Smooth muscle cell (in vitro differentiated cells): ENCODE measurements around the gene RAD51AP1. TPM values are rescaled to one million over a fixed set of nuclear protein-coding genes. Genes with fewer than 3 reads are reported as not detected.
"Not testable (repeated sequence)": the region's sequence is repeated elsewhere in the genome, so short reads cannot be mapped to it uniquely, and the experiment has no call there.

Experiments used
- DNase-seq: peaks from one replicate; lab custom pipeline; 2025; ENCODE audit not compliant: unreplicated experiment; lab: John Stamatoyannopoulos, UW
- H2AFZ ChIP-seq: fragments of 200-600 bp; sonication (generic); 2 replicates; pipeline ENCODE4 v1.6.0; 2016; ENCODE audit warnings: antibody characterized with exemption, low read depth, mild to moderate bottlenecking
- H3F3A ChIP-seq: fragments of 200-600 bp; sonication (generic); 2 replicates; pipeline ENCODE4 v1.6.0; 2017; ENCODE audit warnings: antibody characterized with exemption, low read depth
- H3K27ac ChIP-seq: fragments of 200-600 bp; sonication (generic); 2 replicates; pipeline ENCODE4 v1.5.1; 2016; ENCODE audit warnings: low read depth, mild to moderate bottlenecking
- H3K27me3 ChIP-seq: fragments of 200-600 bp; sonication (generic); 2 replicates; pipeline ENCODE4 v1.6.1; 2016; ENCODE audit warnings: low read depth, mild to moderate bottlenecking
- H3K36me3 ChIP-seq: fragments of 200-600 bp; sonication (generic); 2 replicates; pipeline ENCODE4 v1.5.1; 2016; ENCODE audit warnings: low read depth
- H3K4me1 ChIP-seq: fragments of 200-600 bp; sonication (generic); 2 replicates; pipeline ENCODE4 v1.5.1; 2016; ENCODE audit warnings: low read depth
- H3K4me2 ChIP-seq: fragments of 200-600 bp; sonication (generic); 2 replicates; pipeline ENCODE4 v1.6.0; 2016; ENCODE audit warnings: mild to moderate bottlenecking
- H3K4me3 ChIP-seq: fragments of 200-600 bp; sonication (generic); 2 replicates; pipeline ENCODE4 v1.5.1; 2016; ENCODE audit warnings: mild to moderate bottlenecking
- H3K79me2 ChIP-seq: fragments of 200-600 bp; sonication (generic); 2 replicates; pipeline ENCODE4 v1.6.0; 2016; ENCODE audit warnings: low read depth, mild to moderate bottlenecking
- H3K9ac ChIP-seq: fragments of 200-600 bp; sonication (generic); 2 replicates; pipeline ENCODE4 v1.6.0; 2016; ENCODE audit warnings: low read depth
- H3K9me3 ChIP-seq: fragments of 200-600 bp; sonication (generic); replicated peaks from 2 replicates; pipeline ENCODE4 v1.5.1; 2016; ENCODE audit warnings: low read depth
- H4K20me1 ChIP-seq: fragments of 200-600 bp; sonication (generic); 2 replicates; pipeline ENCODE4 v1.6.0; 2016; ENCODE audit warnings: low read depth
- WGBS: methylation state at CpG from one replicate; pipeline ENCODE4 v1.1.7; 2016; ENCODE audit warnings: low lambda C conversion rate; 5-methylcytosine and 5-hydroxymethylcytosine counted together
- polyA plus RNA-seq: library from polyadenylated mRNA; unstranded; fragments of >200 nt; fragmentation: Nextera tagmentation; extraction: Ambion mirVana; gene quantifications from 2 replicates; pipeline ENCODE4 v1.2.1, GENCODE V29; 2016
- total RNA-seq: library from RNA; depleted of rRNA; stranded (reverse); fragments of >200 nt; gene quantifications from 2 replicates; pipeline ENCODE4 v1.2.3, GENCODE V29; 2014
- TF ChIP-seq, protein P1 (sequence below): fragments of 200-600 bp; sonication (generic); IDR thresholded peaks from 2 replicates; pipeline ENCODE4 v1.5.1; 2017; ENCODE audit warnings: borderline replicate concordance, mild to moderate bottlenecking, antibody characterized with exemption; ENCODE audit not compliant: insufficient read depth, poor library complexity, severe bottlenecking

Gene RAD51AP1
- total and polyA plus RNA-seq, 2 experiments from 2014 or later: 8.7 to 20.7 TPM

- no peaks in the 10 kb centered on the region for H4K20me1 ChIP-seq
- no peaks in the 10 kb centered on the region for H3K27me3 ChIP-seq
- no peak overlapping the region for H2AFZ ChIP-seq
- H3F3A ChIP-seq: no peaks in the 10 kb centered on the region
- no peak overlapping the region for H3K4me3 ChIP-seq
- H3K9me3 ChIP-seq: no peaks in the 10 kb centered on the region
- DNase-seq: no peak
- no peak overlapping the region for H3K9ac ChIP-seq
- WGBS: 98% methylated on average over 3 of the region's 3 CpGs
- peaks cover 3% of the 10 kb centered on the region for H3K36me3 ChIP-seq
- H3K4me2 ChIP-seq: no peak overlapping the region
- H3K4me1 ChIP-seq: no peaks in the 10 kb centered on the region
- peak overlapping the region; percentile 65 for H3K27ac ChIP-seq
- TF ChIP-seq, protein P1, sequence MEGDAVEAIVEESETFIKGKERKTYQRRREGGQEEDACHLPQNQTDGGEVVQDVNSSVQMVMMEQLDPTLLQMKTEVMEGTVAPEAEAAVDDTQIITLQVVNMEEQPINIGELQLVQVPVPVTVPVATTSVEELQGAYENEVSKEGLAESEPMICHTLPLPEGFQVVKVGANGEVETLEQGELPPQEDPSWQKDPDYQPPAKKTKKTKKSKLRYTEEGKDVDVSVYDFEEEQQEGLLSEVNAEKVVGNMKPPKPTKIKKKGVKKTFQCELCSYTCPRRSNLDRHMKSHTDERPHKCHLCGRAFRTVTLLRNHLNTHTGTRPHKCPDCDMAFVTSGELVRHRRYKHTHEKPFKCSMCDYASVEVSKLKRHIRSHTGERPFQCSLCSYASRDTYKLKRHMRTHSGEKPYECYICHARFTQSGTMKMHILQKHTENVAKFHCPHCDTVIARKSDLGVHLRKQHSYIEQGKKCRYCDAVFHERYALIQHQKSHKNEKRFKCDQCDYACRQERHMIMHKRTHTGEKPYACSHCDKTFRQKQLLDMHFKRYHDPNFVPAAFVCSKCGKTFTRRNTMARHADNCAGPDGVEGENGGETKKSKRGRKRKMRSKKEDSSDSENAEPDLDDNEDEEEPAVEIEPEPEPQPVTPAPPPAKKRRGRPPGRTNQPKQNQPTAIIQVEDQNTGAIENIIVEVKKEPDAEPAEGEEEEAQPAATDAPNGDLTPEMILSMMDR: no peak
- H3K79me2 ChIP-seq: no peaks in the 10 kb centered on the region
These were observed 32.3 kb upstream of the RAD51AP1 start for GRCh38 chr12:4506430-4506829.

- Histone ChIP-seq H3K9me3 (no peaks in the 10 kb centered on the region), H3K27ac (no peak overlapping the region), H3K36me3 (peaks cover 3% of the 10 kb centered on the region), H3K9ac (no peak overlapping the region), H3K4me1 (no peaks in the 10 kb centered on the region), H2AFZ (no peak overlapping the region), H3K27me3 (no peaks in the 10 kb centered on the region), H3K4me2 (no peak overlapping the region), H3K79me2 (no peaks in the 10 kb centered on the region), H3F3A (no peaks in the 10 kb centered on the region), H4K20me1 (no peaks in the 10 kb centered on the region), H3K4me3 (no peak overlapping the region)
- WGBS: 72% methylated on average over 5 of the region's 5 CpGs
- TF ChIP-seq, protein P1: no peak
- no peak for DNase-seq
These were observed 31.8 kb upstream of the RAD51AP1 start for GRCh38 chr12:4506870-4507269.

GRCh38 chr12:4508503-4508902 lies 30.2 kb upstream of the RAD51AP1 start:
- DNase-seq, H2AFZ ChIP-seq, H3K4me1 ChIP-seq, H3K9ac ChIP-seq, H3K27ac ChIP-seq, H3K36me3 ChIP-seq, H3K27me3 ChIP-seq, H3K9me3 ChIP-seq, H3K79me2 ChIP-seq, H4K20me1 ChIP-seq, H3F3A ChIP-seq: not testable (repeated sequence)
- 67% methylated on average over 4 of the region's 4 CpGs for WGBS
- peak overlapping the region; percentile 34 for H3K4me3 ChIP-seq
- H3K4me2 ChIP-seq: peak overlapping the region; percentile 70

DNA sequence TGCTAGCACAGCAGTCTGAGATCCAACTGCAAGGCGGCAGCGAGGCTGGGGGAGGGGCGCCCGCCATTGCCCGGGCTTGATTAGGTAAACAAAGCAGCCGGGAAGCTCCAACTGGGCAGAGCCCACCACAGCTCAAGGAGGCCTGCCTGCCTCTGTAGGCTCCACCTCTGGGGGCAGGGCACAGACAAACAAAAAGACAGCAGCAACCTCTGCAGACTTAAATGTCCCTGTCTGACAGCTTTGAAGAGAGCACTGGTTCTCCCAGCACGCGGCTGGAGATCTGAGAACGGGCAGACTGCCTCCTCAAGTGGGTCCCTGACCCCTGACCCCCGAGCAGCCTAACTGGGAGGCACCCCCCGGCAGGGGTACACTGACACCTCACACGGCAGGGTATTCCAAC lies 29.4 kb upstream of the RAD51AP1 start:
- H4K20me1 ChIP-seq, H3K27me3 ChIP-seq, H3K9ac ChIP-seq, H3F3A ChIP-seq, H3K79me2 ChIP-seq, H2AFZ ChIP-seq, H3K4me1 ChIP-seq, H3K36me3 ChIP-seq, H3K27ac ChIP-seq, DNase-seq, H3K9me3 ChIP-seq: not testable (repeated sequence)
- Histone ChIP-seq H3K4me3 (peak overlapping the region; percentile 21), H3K4me2 (peak overlapping the region; percentile 71)
- WGBS: 22% methylated on average over 10 of the region's 12 CpGs

- H2AFZ ChIP-seq: no peak overlapping the region
- no peak overlapping the region for H3K4me3 ChIP-seq
- H3K4me1 ChIP-seq: no peaks in the 10 kb centered on the region
- H3K27ac ChIP-seq: peak overlapping the region; percentile 49
- H3K36me3 ChIP-seq: no peaks in the 10 kb centered on the region
- no peaks in the 10 kb centered on the region for H3K79me2 ChIP-seq
- no peaks in the 10 kb centered on the region for H3F3A ChIP-seq
- no peaks in the 10 kb centered on the region for H4K20me1 ChIP-seq
- DNase-seq: no peak
- H3K27me3 ChIP-seq: no peaks in the 10 kb centered on the region
- 67% methylated on average over 5 of the region's 5 CpGs for WGBS
- no peaks in the 10 kb centered on the region for H3K9me3 ChIP-seq
- H3K9ac ChIP-seq: no peak overlapping the region
- H3K4me2 ChIP-seq: no peak overlapping the region
- TF ChIP-seq, protein P1: no peak
These were observed 20.5 kb upstream of the RAD51AP1 start for GRCh38 chr12:4518106-4518728.

GRCh38 chr12:4523443-4523842 lies 15.2 kb upstream of the RAD51AP1 start:
- H3K4me1 ChIP-seq, H3K36me3 ChIP-seq, H3K4me3 ChIP-seq, H3K79me2 ChIP-seq, DNase-seq, H3K27me3 ChIP-seq, H3F3A ChIP-seq, H3K9me3 ChIP-seq, H2AFZ ChIP-seq, H3K4me2 ChIP-seq, H3K9ac ChIP-seq, H4K20me1 ChIP-seq, H3K27ac ChIP-seq: not testable (repeated sequence)
- 99% methylated on average over 7 of the region's 7 CpGs for WGBS
